ENCODE measurements around the gene HEG1. TPM values are rescaled to one million over a fixed set of nuclear protein-coding genes. Genes with fewer than 3 reads are reported as not detected.
A peak's percentile ranks its signal among the peaks of the same experiment; 100 is the strongest.

Gene HEG1
- total and polyA plus RNA-seq, 11 donors: 23.7 to 211 (median 111) TPM

DNA sequence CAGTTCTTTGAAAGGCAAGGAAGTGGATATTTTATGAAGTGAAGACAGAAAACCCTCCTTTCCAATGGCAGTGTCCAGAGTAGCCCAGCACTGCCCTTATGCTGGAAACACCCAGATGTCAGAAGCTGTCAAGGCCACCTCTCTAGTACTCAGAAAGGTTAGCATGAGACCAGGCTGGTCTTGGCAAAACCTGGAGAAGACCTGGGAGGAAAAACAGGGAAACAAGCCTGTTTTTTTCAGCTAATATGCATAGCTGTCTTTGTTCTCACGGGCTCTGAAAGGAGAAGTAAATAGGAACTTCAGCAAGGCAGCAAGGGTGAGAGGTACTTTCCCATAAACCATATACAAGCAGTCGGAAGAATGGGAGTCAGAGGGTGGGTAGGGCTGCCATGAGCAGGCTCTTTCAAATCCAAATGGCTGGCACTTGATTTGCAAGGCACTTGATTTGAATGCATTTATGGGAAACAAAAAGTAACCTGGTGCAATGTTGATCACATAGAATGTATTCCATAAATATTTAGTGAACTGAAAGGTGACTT is 55.8 kb downstream of the HEG1 start:
- Histone ChIP-seq H3K36me3 (peaks cover 0 to 100% (median 99%) of the 10 kb centered on the region in 9 donors), H3K4me3 (no peak overlapping the region), H3K27ac (peak overlapping the region in 11 of 12 donors; percentile 12 to 75 (median 53)), H3K9me3 (no peaks in the 10 kb centered on the region), H3K4me1 (peaks cover 7 to 97% (median 71%) of the 10 kb centered on the region in 12 donors), H3K27me3 (no peaks in the 10 kb centered on the region)
- ATAC-seq (no peak), DNase-seq (no peak)
- TF ChIP-seq CTCF (IDR thresholded peaks at IDR 0.05) (no peak), POLR2A (IDR thresholded peaks at IDR 0.05) (no peak)
- intact Hi-C loops (cut with DNase I): loop anchor here (2.0 to 10.0 kb wide), 15 partner anchors 42 to 437 kb away; partner anchors contain the start of genes HEG1 (in 3 of the 10) and ZNF148 (in 2 of the 10)
- 66 to 75% (median 71%) methylated on average over 2 of the region's 2 CpGs for WGBS, 4 donors

- TF ChIP-seq POLR2A (IDR thresholded peaks at IDR 0.05) (no peak), CTCF (IDR thresholded peaks at IDR 0.05) (no peak)
- peaks cover 0 to 100% (median 99%) of the 10 kb centered on the region in 9 donors for H3K36me3 ChIP-seq
- intact Hi-C loops (cut with DNase I): loop anchor here in 8 of 10 donors (2.0 to 10.0 kb wide), 12 partner anchors 43 to 438 kb away; partner anchors contain the start of genes HEG1 (in 2 of the 8) and ZNF148 (in 1 of the 8)
- peak; percentile 6 to 31 (median 20) for ATAC-seq
- no peak overlapping the region for H3K4me3 ChIP-seq
- peak in 1 of 5 donors; percentile 26 for DNase-seq
- 20 to 27% (median 21%) methylated on average over 1 of the region's 1 CpG for WGBS, 4 donors
- H3K27ac ChIP-seq: peak overlapping the region in 11 of 12 donors; percentile 12 to 75 (median 53)
- H3K9me3 ChIP-seq: no peaks in the 10 kb centered on the region
- no peaks in the 10 kb centered on the region for H3K27me3 ChIP-seq
- H3K4me1 ChIP-seq: peaks cover 5 to 100% (median 71%) of the 10 kb centered on the region in 12 donors
Observed at GRCh38 chr3:124999317-124999716, 56.5 kb downstream of the HEG1 start.

- intact Hi-C loops (cut with DNase I): loop anchor here in 8 of 10 donors (2.0 to 10.0 kb wide), 12 partner anchors 44 to 439 kb away; partner anchors contain the start of genes HEG1 (in 2 of the 8) and ZNF148 (in 1 of the 8)
Observed at GRCh38 chr3:124998247-124998630, 57.6 kb downstream of the HEG1 start.

More at GRCh38 chr3:124998247-124998630, 57.6 kb downstream of the HEG1 start:
- Histone ChIP-seq H3K9me3 (no peaks in the 10 kb centered on the region), H3K27me3 (no peaks in the 10 kb centered on the region), H3K4me3 (no peak overlapping the region), H3K27ac (peak overlapping the region in 8 of 12 donors; percentile 0 to 74 (median 36)), H3K4me1 (peaks cover 5 to 100% (median 74%) of the 10 kb centered on the region in 12 donors), H3K36me3 (peaks cover 0 to 100% (median 99%) of the 10 kb centered on the region in 9 donors)
- WGBS, 4 donors: 81 to 91% (median 86%) methylated on average over 3 of the region's 3 CpGs
- DNase-seq (no peak), ATAC-seq (no peak)
- TF ChIP-seq CTCF (IDR thresholded peaks at IDR 0.05) (no peak), POLR2A (IDR thresholded peaks at IDR 0.05) (no peak)

Data from heart left ventricle (tissue), 16 donors.